Skin epidermis (tissue), 12 donors: ENCODE results near the gene SGPP1.
"Not testable (repeated sequence)": the region's sequence is repeated elsewhere in the genome, so short reads cannot be mapped to it uniquely, and the experiment has no call there.

Source experiments
- H3K27ac ChIP-seq, 21 experiments: fragments of 200-600 bp; sonication (generic) in 11 of 21; one replicate each; pipeline ENCODE4 v1.5.0; 2020; ENCODE audit warnings: mild to moderate bottlenecking in 3 of 21, inconsistent platforms in 2 of 21, moderate library complexity in 2 of 21
- H3K4me3 ChIP-seq, 7 experiments: fragments of 200-600 bp; sonication (generic) in 2 of 7; one replicate each; pipeline ENCODE4 v1.5.0; 2020; ENCODE audit warnings: inconsistent platforms in 2 of 7, mild to moderate bottlenecking in 2 of 7, moderate library complexity in 1 of 7

Gene SGPP1

GRCh38 chr14:63677891-63678379 is 49.9 kb downstream of the SGPP1 start:
- H3K4me3 ChIP-seq = no peak overlapping the region
- H3K27ac ChIP-seq = no peak overlapping the region

- Histone ChIP-seq H3K27ac (no peak overlapping the region), H3K4me3 (no peak overlapping the region)
Observed at GRCh38 chr14:63676615-63677014, 51.2 kb downstream of the SGPP1 start.

GRCh38 chr14:63673886-63674497 is 53.9 kb downstream of the SGPP1 start:
- H3K4me3 ChIP-seq = no peak overlapping the region
- H3K27ac ChIP-seq = no peak overlapping the region

GRCh38 chr14:63673255-63673654 is 54.6 kb downstream of the SGPP1 start:
- H3K4me3 ChIP-seq = no peak overlapping the region
- no peak overlapping the region for H3K27ac ChIP-seq

GRCh38 chr14:63672417-63673180 is 55.3 kb downstream of the SGPP1 start:
- H3K4me3 ChIP-seq = no peak overlapping the region
- no peak overlapping the region for H3K27ac ChIP-seq

- no peak overlapping the region for H3K27ac ChIP-seq
- no peak overlapping the region for H3K4me3 ChIP-seq
Observed at GRCh38 chr14:63671987-63672386, 55.9 kb downstream of the SGPP1 start.

GRCh38 chr14:63670692-63671091 is 57.2 kb downstream of the SGPP1 start:
- Histone ChIP-seq H3K4me3 (no peak overlapping the region), H3K27ac (no peak overlapping the region)

- Histone ChIP-seq H3K4me3 (no peak overlapping the region), H3K27ac (no peak overlapping the region)
Observed at GRCh38 chr14:63666335-63666734, 61.5 kb downstream of the SGPP1 start.

- H3K4me3 ChIP-seq = no peak overlapping the region
- H3K27ac ChIP-seq = no peak overlapping the region
Observed at GRCh38 chr14:63663428-63664341, 64.2 kb downstream of the SGPP1 start.

GRCh38 chr14:63662776-63663175 is 65.1 kb downstream of the SGPP1 start:
- no peak overlapping the region for H3K4me3 ChIP-seq
- no peak overlapping the region for H3K27ac ChIP-seq

- H3K27ac ChIP-seq, H3K4me3 ChIP-seq: not testable (repeated sequence)
Observed at GRCh38 chr14:63661881-63662280, 66.0 kb downstream of the SGPP1 start.

- Histone ChIP-seq H3K4me3 (no peak overlapping the region), H3K27ac (no peak overlapping the region)
Observed at GRCh38 chr14:63659726-63660125, 68.1 kb downstream of the SGPP1 start.

GRCh38 chr14:63656194-63656593 is 71.7 kb downstream of the SGPP1 start:
- Histone ChIP-seq H3K27ac (no peak overlapping the region), H3K4me3 (no peak overlapping the region)

- Histone ChIP-seq H3K4me3 (no peak overlapping the region), H3K27ac (no peak overlapping the region)
Observed at GRCh38 chr14:63654936-63655335, 72.9 kb downstream of the SGPP1 start.

GRCh38 chr14:63654346-63654745 is 73.5 kb downstream of the SGPP1 start:
- Histone ChIP-seq H3K4me3 (no peak overlapping the region), H3K27ac (no peak overlapping the region)

GRCh38 chr14:63652406-63652805 is 75.5 kb downstream of the SGPP1 start:
- H3K4me3 ChIP-seq = no peak overlapping the region

GRCh38 chr14:63650256-63650952 is 77.5 kb downstream of the SGPP1 start:
- no peak overlapping the region for H3K4me3 ChIP-seq
- H3K27ac ChIP-seq = peak overlapping the region in 12 of 21 experiments; percentile 7 to 87 (median 52)

More at GRCh38 chr14:63652406-63652805, 75.5 kb downstream of the SGPP1 start:
- peak overlapping the region in 1 of 21 experiments; percentile 81 for H3K27ac ChIP-seq

- H3K27ac ChIP-seq = no peak overlapping the region
Observed at GRCh38 chr14:63647696-63648410, 80.0 kb downstream of the SGPP1 start.

GRCh38 chr14:63644741-63645140 is 83.1 kb downstream of the SGPP1 start:
- no peak overlapping the region for H3K4me3 ChIP-seq
- no peak overlapping the region for H3K27ac ChIP-seq

More at GRCh38 chr14:63647696-63648410, 80.0 kb downstream of the SGPP1 start:
- H3K4me3 ChIP-seq = no peak overlapping the region
